GM18520 (cell line): ENCODE data around the gene NID2.

Source experiments
- ATAC-seq: cut with Tn5 transposase; IDR thresholded peaks from one replicate; pipeline ENCODE4 v1.9.1; 2021; ENCODE audit not compliant: unreplicated experiment

Gene NID2

GRCh38 chr14:52080158-52080800 lies 11.4 kb upstream of the NID2 start:
- ATAC-seq = no peak

- ATAC-seq = no peak
Observed at GRCh38 chr14:52079239-52079959, 10.5 kb upstream of the NID2 start.

- ATAC-seq = no peak
Observed at GRCh38 chr14:52078721-52079120, 9.9 kb upstream of the NID2 start.

- no peak for ATAC-seq
Observed at GRCh38 chr14:52078095-52078531, 9.3 kb upstream of the NID2 start.

- ATAC-seq = no peak
Observed at GRCh38 chr14:52077256-52077979, 8.6 kb upstream of the NID2 start.

GRCh38 chr14:52076334-52076733 lies 7.5 kb upstream of the NID2 start:
- no peak for ATAC-seq

- no peak for ATAC-seq
Observed at GRCh38 chr14:52075371-52075770, 6.5 kb upstream of the NID2 start.

- ATAC-seq = no peak
Observed at GRCh38 chr14:52073251-52073650, 4.4 kb upstream of the NID2 start.

GRCh38 chr14:52072266-52072780 lies 3.5 kb upstream of the NID2 start:
- ATAC-seq = no peak

GRCh38 chr14:52071675-52072074 lies 2.8 kb upstream of the NID2 start:
- no peak for ATAC-seq

- no peak for ATAC-seq
Observed at GRCh38 chr14:52070051-52070431, 1.2 kb upstream of the NID2 start.

GRCh38 chr14:52069307-52070050 lies 620 bp upstream of the NID2 start:
- no peak for ATAC-seq

GRCh38 chr14:52067873-52068614 lies 815 bp downstream of the NID2 start:
- no peak for ATAC-seq

- no peak for ATAC-seq
Observed at GRCh38 chr14:52064174-52064573, 4.7 kb downstream of the NID2 start.

- ATAC-seq = no peak
Observed at GRCh38 chr14:52063052-52063462, 5.8 kb downstream of the NID2 start.

GRCh38 chr14:52061890-52062289 lies 7.0 kb downstream of the NID2 start:
- no peak for ATAC-seq

GRCh38 chr14:52061390-52061789 lies 7.5 kb downstream of the NID2 start:
- ATAC-seq = no peak

- no peak for ATAC-seq
Observed at GRCh38 chr14:52060080-52060479, 8.8 kb downstream of the NID2 start.

- ATAC-seq = no peak
Observed at GRCh38 chr14:52059649-52060048, 9.2 kb downstream of the NID2 start.

- no peak for ATAC-seq
Observed at GRCh38 chr14:52058341-52058740, 10.5 kb downstream of the NID2 start.
